ENCODE measurements around the gene NEK7.

NEK7 gene

DNA sequence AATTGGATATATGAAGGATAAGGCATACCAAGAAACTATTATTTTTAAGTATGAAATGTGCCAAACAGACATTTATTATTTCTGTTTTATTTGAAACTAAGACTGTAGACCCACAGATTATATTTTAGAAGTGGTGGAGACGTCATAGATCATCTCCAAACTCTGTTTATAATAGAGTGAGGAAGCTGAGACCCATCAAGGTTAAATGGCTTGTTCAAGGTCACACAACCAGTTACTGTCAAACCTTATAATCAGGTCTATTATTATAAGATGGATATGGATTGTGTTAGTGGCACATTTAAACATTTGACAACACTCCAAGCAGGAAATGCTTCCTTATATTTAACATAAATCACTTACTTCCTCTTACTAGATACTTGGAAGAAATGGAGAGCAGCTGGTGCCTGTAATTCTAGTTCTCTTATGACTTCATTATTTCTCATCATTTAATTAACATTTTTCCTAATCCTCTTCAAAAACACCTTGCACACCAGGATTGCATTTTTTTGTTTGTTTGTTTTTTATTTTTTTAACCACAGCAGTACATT is 117.0 kb downstream of the NEK7 start:
- TF ChIP-seq, protein P1, sequence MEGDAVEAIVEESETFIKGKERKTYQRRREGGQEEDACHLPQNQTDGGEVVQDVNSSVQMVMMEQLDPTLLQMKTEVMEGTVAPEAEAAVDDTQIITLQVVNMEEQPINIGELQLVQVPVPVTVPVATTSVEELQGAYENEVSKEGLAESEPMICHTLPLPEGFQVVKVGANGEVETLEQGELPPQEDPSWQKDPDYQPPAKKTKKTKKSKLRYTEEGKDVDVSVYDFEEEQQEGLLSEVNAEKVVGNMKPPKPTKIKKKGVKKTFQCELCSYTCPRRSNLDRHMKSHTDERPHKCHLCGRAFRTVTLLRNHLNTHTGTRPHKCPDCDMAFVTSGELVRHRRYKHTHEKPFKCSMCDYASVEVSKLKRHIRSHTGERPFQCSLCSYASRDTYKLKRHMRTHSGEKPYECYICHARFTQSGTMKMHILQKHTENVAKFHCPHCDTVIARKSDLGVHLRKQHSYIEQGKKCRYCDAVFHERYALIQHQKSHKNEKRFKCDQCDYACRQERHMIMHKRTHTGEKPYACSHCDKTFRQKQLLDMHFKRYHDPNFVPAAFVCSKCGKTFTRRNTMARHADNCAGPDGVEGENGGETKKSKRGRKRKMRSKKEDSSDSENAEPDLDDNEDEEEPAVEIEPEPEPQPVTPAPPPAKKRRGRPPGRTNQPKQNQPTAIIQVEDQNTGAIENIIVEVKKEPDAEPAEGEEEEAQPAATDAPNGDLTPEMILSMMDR (IDR thresholded peaks at IDR 0.05) = no peak
- no peak for TF ChIP-seq ZFX (IDR thresholded peaks at IDR 0.05; ENCODE audit: borderline replicate concordance)
- no peak overlapping the region for H3K27ac ChIP-seq

- H3K27ac ChIP-seq = no peak overlapping the region
- TF ChIP-seq ZFX (IDR thresholded peaks at IDR 0.05; ENCODE audit: borderline replicate concordance) = no peak
- TF ChIP-seq, protein P1 (IDR thresholded peaks at IDR 0.05) = no peak
Measured at GRCh38 chr1:198275597-198275996, 118.8 kb downstream of the NEK7 start.

DNA sequence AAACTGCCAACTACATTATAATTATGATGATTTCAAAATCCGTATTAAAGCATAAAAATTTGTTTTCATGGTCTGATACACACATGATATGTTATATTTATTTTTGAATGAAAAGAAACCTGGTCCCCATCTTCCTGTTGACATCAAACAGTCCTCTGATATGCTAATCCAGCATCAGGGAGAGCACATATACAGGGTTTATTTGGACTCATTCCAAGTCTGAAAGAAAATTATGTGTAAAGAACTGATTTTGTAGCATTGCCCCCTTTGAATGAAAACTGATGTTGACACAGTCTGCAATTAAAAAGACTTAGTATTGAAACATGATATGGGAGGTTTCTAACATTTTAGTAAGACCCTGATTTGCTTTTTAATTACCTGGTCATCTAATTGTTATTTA is 119.4 kb downstream of the NEK7 start:
- no peak overlapping the region for H3K27ac ChIP-seq
- TF ChIP-seq ZFX (IDR thresholded peaks at IDR 0.05; ENCODE audit: borderline replicate concordance) = no peak
- TF ChIP-seq, protein P1 (IDR thresholded peaks at IDR 0.05) = no peak

GRCh38 chr1:198278943-198279342 is 122.1 kb downstream of the NEK7 start:
- TF ChIP-seq ZFX (IDR thresholded peaks at IDR 0.05; ENCODE audit: borderline replicate concordance) = no peak
- TF ChIP-seq, protein P1 (IDR thresholded peaks at IDR 0.05) = no peak
- H3K27ac ChIP-seq = no peak overlapping the region

DNA sequence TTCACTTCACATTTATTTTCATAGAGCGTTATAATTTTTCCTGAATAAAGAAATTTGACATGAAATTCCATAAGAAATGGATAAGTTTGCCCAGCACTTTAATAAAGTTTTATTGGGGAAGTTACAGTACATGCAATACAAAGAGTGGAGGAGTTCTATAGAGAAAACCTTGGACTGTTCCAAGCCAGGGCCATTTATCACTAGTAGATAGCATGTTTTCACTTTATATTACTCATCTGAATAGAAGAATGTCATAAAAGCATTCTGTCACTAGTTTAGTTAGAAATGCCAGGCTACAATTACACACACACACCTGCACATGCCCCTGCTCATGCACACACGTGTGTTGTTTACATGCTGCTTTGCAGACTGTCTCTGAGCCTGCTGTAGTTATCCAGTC is 123.3 kb downstream of the NEK7 start:
- TF ChIP-seq, protein P1 (IDR thresholded peaks at IDR 0.05) = no peak
- TF ChIP-seq ZFX (IDR thresholded peaks at IDR 0.05; ENCODE audit: borderline replicate concordance) = no peak
- no peak overlapping the region for H3K27ac ChIP-seq

DNA sequence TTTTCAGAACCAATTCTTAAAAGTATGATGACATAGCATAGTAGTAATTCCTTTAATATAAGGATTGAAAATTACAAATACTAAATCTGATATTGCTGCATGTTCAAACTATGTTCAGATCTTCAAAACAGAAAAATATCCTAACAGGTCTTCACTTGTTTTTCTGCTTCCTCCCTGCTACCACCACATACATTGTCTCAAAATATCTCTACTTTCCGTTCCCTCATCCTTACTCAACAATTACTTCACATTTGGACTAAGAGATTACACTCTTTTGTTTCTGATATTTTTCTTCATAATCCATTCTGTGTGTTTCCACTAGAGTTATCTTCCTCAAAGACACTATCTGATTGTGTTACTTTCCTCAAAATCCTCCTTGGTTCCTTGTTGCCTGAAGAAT is 125.1 kb downstream of the NEK7 start:
- TF ChIP-seq, protein P1 (IDR thresholded peaks at IDR 0.05) = no peak
- no peak for TF ChIP-seq ZFX (IDR thresholded peaks at IDR 0.05; ENCODE audit: borderline replicate concordance)
- no peak overlapping the region for H3K27ac ChIP-seq

DNA sequence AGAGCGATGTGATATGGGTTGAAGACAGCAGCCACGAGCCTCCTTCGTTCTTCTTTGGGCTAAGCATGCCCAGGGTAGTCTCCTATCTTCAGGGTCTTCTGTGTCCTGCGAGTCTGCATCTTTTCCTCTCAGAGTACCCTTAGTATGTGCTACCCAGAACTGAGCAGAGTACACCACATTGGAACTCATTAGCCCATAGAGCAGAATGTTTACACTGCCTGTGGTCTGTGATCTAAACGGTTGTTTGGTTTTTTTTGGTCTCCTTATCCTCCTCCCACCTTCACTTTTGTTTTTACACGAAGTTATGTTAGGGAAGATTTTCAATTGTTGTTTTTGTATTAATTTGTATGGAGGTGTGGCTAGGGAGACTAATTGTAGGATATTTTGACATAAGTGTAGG is 126.4 kb downstream of the NEK7 start:
- no peak overlapping the region for H3K27ac ChIP-seq
- no peak for TF ChIP-seq ZFX (IDR thresholded peaks at IDR 0.05; ENCODE audit: borderline replicate concordance)
- TF ChIP-seq, protein P1 (IDR thresholded peaks at IDR 0.05) = no peak
